ENCODE data around the gene SLC26A1.

DNA sequence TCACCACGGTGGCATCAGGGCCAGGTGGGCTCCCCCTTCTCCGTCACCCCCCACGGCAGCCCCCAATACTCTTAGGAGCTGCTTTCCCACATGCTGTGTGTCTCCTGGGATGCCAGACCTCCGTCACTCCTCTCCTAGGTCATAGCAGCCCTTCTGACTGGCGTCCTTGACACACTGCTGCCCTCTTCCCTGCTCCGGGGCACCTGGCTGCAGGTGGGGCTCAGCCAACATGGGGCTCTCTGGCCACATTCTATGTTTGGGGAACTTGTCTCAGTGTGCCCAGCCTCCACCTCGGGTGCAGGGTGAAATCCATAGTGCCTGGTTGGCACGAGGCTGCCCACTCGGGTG, 47.1 kb downstream of the SLC26A1 start:
- TF ChIP-seq, protein P1, sequence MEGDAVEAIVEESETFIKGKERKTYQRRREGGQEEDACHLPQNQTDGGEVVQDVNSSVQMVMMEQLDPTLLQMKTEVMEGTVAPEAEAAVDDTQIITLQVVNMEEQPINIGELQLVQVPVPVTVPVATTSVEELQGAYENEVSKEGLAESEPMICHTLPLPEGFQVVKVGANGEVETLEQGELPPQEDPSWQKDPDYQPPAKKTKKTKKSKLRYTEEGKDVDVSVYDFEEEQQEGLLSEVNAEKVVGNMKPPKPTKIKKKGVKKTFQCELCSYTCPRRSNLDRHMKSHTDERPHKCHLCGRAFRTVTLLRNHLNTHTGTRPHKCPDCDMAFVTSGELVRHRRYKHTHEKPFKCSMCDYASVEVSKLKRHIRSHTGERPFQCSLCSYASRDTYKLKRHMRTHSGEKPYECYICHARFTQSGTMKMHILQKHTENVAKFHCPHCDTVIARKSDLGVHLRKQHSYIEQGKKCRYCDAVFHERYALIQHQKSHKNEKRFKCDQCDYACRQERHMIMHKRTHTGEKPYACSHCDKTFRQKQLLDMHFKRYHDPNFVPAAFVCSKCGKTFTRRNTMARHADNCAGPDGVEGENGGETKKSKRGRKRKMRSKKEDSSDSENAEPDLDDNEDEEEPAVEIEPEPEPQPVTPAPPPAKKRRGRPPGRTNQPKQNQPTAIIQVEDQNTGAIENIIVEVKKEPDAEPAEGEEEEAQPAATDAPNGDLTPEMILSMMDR (conservative IDR thresholded peaks at IDR 0.05): no peak
- TF ChIP-seq EZH2 (IDR thresholded peaks at IDR 0.05; ENCODE audit: low read depth): no peak
